ENCODE data around the gene AP4S1.

DNA sequence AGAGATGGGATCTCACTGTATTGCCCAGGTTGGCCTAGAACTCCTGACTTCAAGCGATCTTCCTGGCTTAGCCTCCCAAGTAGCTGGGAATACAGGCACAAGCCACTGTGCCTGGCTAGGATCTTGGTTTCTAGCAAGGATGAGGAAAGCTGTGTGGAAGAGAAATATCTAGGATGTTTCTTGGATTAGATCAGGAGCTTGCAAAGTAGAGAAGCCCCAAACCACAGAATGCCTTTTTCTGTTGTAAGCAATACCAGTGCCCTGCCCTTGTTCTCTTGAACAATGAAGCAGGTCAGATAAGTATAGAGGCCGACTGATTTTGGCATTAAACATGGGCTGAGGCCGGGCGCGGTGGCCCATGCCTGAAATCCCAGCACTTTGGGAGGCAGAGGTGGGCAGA lies 45.0 kb downstream of the AP4S1 start:
- TF ChIP-seq, protein P1, sequence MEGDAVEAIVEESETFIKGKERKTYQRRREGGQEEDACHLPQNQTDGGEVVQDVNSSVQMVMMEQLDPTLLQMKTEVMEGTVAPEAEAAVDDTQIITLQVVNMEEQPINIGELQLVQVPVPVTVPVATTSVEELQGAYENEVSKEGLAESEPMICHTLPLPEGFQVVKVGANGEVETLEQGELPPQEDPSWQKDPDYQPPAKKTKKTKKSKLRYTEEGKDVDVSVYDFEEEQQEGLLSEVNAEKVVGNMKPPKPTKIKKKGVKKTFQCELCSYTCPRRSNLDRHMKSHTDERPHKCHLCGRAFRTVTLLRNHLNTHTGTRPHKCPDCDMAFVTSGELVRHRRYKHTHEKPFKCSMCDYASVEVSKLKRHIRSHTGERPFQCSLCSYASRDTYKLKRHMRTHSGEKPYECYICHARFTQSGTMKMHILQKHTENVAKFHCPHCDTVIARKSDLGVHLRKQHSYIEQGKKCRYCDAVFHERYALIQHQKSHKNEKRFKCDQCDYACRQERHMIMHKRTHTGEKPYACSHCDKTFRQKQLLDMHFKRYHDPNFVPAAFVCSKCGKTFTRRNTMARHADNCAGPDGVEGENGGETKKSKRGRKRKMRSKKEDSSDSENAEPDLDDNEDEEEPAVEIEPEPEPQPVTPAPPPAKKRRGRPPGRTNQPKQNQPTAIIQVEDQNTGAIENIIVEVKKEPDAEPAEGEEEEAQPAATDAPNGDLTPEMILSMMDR (IDR thresholded peaks at IDR 0.05; ENCODE audit: control extremely low read depth in 1 of 3, insufficient read depth in 1 of 3, low read depth in 1 of 3, low read length in 3 of 3) = no peak
- TF ChIP-seq YY1 (IDR thresholded peaks at IDR 0.05; ENCODE audit: low read depth, low read length) (no peak), EGR1 (IDR thresholded peaks at IDR 0.05; ENCODE audit: borderline replicate concordance, low read depth, low read length) (no peak), SP4 (IDR thresholded peaks at IDR 0.05; ENCODE audit: low read length) (no peak), SIN3A (conservative IDR thresholded peaks at IDR 0.05 in 1 of 2, IDR thresholded peaks at IDR 0.05 in 1 of 2; ENCODE audit: low read depth in 1 of 2, low read length in 2 of 2) (no peak), RFX5 (IDR thresholded peaks at IDR 0.05; ENCODE audit: borderline replicate concordance, low read depth, low read length) (no peak), EP300 (IDR thresholded peaks at IDR 0.05; ENCODE audit: borderline replicate concordance in 1 of 2, low read depth in 2 of 2, low read length in 2 of 2) (no peak)
- TF ChIP-seq, protein P2, sequence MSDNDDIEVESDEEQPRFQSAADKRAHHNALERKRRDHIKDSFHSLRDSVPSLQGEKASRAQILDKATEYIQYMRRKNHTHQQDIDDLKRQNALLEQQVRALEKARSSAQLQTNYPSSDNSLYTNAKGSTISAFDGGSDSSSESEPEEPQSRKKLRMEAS (IDR thresholded peaks at IDR 0.05) = no peak
